GM10266 (cell line): ENCODE data around the gene AXIN1.

Source experiments
- DNase-seq: peaks from one replicate; pipeline ENCODE4 v3.0.0; 2012; ENCODE audit errors: extremely low spot score
- TF ChIP-seq, protein P1 (sequence below): IDR thresholded peaks from 2 replicates; pipeline ENCODE4 v1.5.1; 2012; ENCODE audit warnings: mild to moderate bottlenecking, low read depth; ENCODE audit not compliant: control insufficient read depth, insufficient read depth; ENCODE audit errors: missing control alignments

The AXIN1 gene

GRCh38 chr16:386641-387156, 34.2 kb upstream of the AXIN1 start:
- no peak for DNase-seq
- TF ChIP-seq, protein P1, sequence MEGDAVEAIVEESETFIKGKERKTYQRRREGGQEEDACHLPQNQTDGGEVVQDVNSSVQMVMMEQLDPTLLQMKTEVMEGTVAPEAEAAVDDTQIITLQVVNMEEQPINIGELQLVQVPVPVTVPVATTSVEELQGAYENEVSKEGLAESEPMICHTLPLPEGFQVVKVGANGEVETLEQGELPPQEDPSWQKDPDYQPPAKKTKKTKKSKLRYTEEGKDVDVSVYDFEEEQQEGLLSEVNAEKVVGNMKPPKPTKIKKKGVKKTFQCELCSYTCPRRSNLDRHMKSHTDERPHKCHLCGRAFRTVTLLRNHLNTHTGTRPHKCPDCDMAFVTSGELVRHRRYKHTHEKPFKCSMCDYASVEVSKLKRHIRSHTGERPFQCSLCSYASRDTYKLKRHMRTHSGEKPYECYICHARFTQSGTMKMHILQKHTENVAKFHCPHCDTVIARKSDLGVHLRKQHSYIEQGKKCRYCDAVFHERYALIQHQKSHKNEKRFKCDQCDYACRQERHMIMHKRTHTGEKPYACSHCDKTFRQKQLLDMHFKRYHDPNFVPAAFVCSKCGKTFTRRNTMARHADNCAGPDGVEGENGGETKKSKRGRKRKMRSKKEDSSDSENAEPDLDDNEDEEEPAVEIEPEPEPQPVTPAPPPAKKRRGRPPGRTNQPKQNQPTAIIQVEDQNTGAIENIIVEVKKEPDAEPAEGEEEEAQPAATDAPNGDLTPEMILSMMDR: no peak

DNA sequence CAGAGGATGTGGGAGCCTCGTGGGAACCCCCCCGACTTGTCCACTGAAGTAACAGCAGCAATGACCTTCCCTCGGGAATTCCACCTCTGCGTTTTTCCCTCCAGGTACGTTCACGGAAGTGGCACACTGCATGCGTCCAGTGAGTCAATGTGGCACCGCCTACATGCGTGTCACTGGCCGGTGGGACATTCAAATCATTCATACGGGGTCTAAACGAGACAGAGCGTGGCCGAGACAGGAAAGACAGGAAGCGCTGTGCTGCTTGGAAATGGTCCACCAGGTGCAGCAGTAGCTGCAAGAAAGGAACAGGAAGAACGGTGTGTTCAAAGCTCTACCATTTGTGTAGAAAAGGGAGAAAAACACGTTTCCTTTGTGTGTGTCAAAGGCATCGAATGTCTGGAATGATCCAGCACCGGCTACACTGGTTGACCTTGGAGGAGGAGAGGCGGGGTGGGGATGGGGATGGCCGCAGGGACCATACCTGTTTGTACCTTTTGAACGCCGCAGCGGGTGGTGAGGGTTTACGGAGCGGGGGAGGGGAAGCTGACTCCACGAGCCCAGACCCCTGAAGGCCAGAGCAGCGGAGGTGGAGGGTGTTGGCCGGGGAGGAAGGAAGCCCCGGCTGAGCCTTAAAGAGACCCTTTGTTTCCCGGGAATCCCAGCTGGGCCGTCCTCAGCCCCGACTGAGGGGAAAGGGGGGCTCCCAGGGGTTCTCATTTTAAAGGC, 31.0 kb upstream of the AXIN1 start:
- TF ChIP-seq, protein P1: no peak
- no peak for DNase-seq

DNA sequence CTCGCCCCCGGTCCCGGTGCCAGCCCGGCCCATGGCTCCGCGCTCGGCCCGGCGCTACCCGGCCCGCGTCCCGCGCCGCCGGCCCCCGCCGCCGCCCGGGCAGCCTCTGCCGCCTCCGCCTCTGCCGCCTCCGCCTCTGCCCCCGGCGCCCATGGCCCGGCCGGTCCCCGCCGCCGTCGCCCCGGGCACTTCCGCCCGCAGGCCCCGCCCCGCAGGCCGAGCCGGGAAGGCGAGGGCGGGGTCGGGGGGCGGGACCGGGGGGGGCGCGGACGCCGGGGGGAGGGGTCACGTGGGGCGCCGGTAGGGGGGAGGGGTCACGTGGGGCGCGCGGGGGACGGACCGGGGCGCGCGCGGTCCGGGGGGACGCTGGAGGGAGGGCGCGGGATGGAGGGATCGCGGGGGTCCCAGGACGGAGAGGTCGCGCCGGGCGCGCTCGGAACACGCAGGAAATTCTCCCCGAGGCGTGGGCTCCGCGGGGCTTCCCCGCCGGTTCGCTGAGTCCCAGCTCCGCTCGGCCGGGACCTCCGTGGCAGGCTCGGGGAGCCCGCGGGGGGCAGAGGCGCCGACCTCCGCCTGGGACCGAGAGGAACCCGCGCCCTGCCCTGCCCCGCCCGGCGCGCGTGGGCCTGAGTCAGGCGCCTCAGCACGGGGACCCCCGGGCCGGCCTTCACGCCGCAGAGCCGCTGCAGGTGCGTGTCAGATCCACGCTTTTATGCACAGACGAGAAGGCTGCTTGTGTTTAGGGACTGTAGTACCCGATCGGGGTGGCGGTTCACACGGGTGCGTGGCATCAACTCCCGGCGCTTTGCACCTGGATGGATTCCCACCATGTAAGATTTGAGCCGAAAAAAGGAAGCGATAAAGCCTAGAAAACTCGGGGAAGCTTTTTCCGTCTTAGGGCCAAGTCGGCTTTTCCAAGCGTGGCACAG, 29.5 kb upstream of the AXIN1 start, which contains the start of gene PGAP6:
PGAP6 (minus strand) TSS at position 190 of the 929 bp plus-strand sequence; CDS start at position 33, 157 bp downstream.
- TF ChIP-seq, protein P1: no peak
- DNase-seq: peak; percentile 99

DNA sequence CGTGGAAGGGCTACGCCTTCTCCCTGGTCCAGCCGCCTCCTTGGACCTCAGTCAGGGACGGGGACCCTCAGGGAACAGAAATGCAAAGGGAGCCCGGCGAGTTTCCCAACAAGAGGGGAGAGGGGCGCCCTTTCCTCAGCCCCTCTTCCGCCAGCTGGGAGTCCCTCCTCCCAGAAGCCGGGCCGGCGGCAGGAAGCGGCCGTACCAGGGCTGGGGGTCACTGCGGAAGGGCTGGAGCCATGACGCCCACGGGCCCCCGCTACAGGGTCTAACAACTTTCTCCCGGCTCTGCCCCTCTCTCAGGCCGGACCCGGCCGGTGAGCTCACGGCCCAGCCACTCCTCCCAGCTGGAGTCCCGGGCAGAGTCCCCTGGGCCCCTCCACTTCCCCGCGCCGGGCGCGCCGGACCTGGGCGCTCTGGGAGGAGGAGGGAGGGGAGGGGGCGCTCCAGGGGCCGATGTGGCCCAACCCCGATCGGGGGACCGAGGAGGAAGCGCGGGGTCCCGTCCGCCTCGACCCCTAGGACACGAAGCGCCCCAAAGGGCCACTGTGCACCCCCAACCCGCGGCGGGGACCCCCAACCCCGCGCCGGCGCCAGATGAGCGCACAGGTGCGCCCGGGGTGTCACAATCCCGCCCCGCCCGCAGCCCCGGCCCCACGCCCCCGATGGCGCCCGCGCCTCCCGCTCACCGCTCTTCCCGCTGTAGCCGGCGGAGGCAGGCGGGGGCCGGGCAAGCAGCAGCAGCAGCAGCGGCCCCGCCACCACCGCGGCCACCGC, 28.7 kb upstream of the AXIN1 start:
- DNase-seq: no peak
- TF ChIP-seq, protein P1: no peak

GRCh38 chr16:380762-381011, 28.2 kb upstream of the AXIN1 start:
- DNase-seq: no peak
- TF ChIP-seq, protein P1: no peak

- DNase-seq: no peak
- TF ChIP-seq, protein P1: no peak
Measured at GRCh38 chr16:379961-380761, 27.6 kb upstream of the AXIN1 start.
